Sigmoid colon (tissue), 7 donors: ENCODE measurements around the gene TOGARAM2. TPM values are rescaled to one million over a fixed set of nuclear protein-coding genes. Genes with fewer than 3 reads are reported as not detected.

Experiments
- DNase-seq: peaks from one replicate; pipeline ENCODE4 v3.0.0-alpha.2; 2019
- H3K27ac ChIP-seq, 4 donors: fragments of 200-600 bp; sonication (generic); one replicate each; pipeline ENCODE4 v1.5.1; 2016 to 2019; ENCODE audit warnings: mild to moderate bottlenecking in 1 of 4
- H3K27me3 ChIP-seq, 3 donors: fragments of 200-600 bp; sonication (generic); one replicate each; pipeline ENCODE4 v1.5.1; 2019; ENCODE audit warnings: mild to moderate bottlenecking in 1 of 3
- H3K36me3 ChIP-seq, 4 donors: fragments of 200-600 bp; sonication (generic); one replicate each; pipeline ENCODE4 v1.5.1; 2016 to 2019
- H3K4me1 ChIP-seq, 4 donors: fragments of 200-600 bp; sonication (generic); one replicate each; pipeline ENCODE4 v1.5.1; 2017 to 2019
- H3K4me3 ChIP-seq, 4 donors: fragments of 200-600 bp; sonication (generic); one replicate each; pipeline ENCODE4 v1.5.1; 2017 to 2019; ENCODE audit warnings: mild to moderate bottlenecking in 2 of 4, moderate library complexity in 1 of 4
- H3K9me3 ChIP-seq, 4 donors: fragments of 200-600 bp in 3 of 4; sonication (generic) in 3 of 4; one replicate each; pipeline versions ENCODE4 v1.5.1 to v1.6.1; 2013 to 2019
- EP300 ChIP-seq, 4 donors: sonication (generic); formaldehyde crosslinking; IDR thresholded peaks; one replicate each; pipeline ENCODE4 v1.6.1; 2017; ENCODE audit warnings: antibody characterized with exemption in 4 of 4
- POLR2A ChIP-seq, 2 donors: fragments of 450-650 bp; IDR thresholded peaks; one replicate each; pipeline ENCODE4 v1.6.1; 2016; ENCODE audit warnings: antibody characterized with exemption in 2 of 2, mild to moderate bottlenecking in 2 of 2, moderate library complexity in 2 of 2
- POLR2AphosphoS5 ChIP-seq, 4 donors: sonication (generic); formaldehyde crosslinking; IDR thresholded peaks; one replicate each; pipeline ENCODE4 v1.6.1; 2017; ENCODE audit warnings: antibody characterized with exemption in 4 of 4
- WGBS, 2 donors: extraction: QIAGEN DNeasy Blood & Tissue Kit; methylation state at CpG; one replicate each; pipeline ENCODE4 v1.1.7; 2013; 5-methylcytosine and 5-hydroxymethylcytosine counted together
- intact Hi-C: fragments of 100-400 bp; cut with DNase I; formaldehyde crosslinking; loops from one replicate; pipeline ENCODE4 v1.15.1; 2023
- polyA plus RNA-seq, 3 donors: library from polyadenylated mRNA; stranded (reverse); fragments of 200-250 nt; gene quantifications; one replicate each; pipeline ENCODE4 v1.2.3, GENCODE V29; 2013
- total RNA-seq, 4 donors: library from RNA; depleted of rRNA; stranded (reverse); fragments of >200 nt; gene quantifications; one replicate each; pipeline ENCODE4 v1.1.0, GENCODE V29; 2016
- TF ChIP-seq, protein P1 (sequence below), 4 experiments: fragments of 450-650 bp in 3 of 4; fragments of 200-600 bp in 1 of 4; IDR thresholded peaks; one replicate each; pipeline ENCODE4 v1.5.1; 2016 to 2019; ENCODE audit warnings: antibody characterized with exemption in 4 of 4, mild to moderate bottlenecking in 3 of 4, moderate library complexity in 2 of 4
- donor health status: healthy with polysubstance abuse.
- donor health status: Bipolar disorder and iron deficiency.
- donor health status: healthy.

The TOGARAM2 gene
- total and polyA plus RNA-seq, 7 donors, result 0.23 to 3.2 (median 0.82) TPM; not detected in 2

DNA sequence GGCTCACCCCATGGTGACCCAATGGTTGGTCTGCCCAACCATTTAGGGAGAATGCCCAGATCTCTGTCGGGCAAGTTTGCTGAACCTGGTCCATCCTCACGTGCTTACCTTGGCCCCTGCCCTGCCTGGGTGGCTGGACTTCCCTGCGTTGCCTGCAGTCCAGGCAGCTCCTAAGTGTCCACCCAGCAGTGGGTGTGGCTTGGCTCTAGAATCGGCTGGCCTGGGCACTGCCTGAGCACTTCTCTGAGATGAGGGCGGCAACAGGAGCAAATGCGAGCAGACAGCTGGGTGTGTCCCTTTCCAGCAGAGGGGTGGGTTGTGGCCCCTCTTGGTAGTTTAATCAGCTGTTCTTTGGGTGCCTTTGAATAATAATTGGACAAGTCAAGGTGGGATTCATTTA is 82.0 kb downstream of the TOGARAM2 start:
- Histone ChIP-seq H3K36me3 (no peaks in the 10 kb centered on the region), H3K27me3 (no peaks in the 10 kb centered on the region), H3K4me3 (peak overlapping the region in 1 of 4 donors; percentile 13), H3K4me1 (peaks cover 0 to 38% (median 35%) of the 10 kb centered on the region in 4 donors), H3K27ac (peak overlapping the region; percentile 30 to 79 (median 75)), H3K9me3 (no peaks in the 10 kb centered on the region)
- TF ChIP-seq POLR2A (IDR thresholded peaks at IDR 0.05), result no peak
- TF ChIP-seq POLR2AphosphoS5 (IDR thresholded peaks at IDR 0.05), result no peak
- TF ChIP-seq, protein P1, sequence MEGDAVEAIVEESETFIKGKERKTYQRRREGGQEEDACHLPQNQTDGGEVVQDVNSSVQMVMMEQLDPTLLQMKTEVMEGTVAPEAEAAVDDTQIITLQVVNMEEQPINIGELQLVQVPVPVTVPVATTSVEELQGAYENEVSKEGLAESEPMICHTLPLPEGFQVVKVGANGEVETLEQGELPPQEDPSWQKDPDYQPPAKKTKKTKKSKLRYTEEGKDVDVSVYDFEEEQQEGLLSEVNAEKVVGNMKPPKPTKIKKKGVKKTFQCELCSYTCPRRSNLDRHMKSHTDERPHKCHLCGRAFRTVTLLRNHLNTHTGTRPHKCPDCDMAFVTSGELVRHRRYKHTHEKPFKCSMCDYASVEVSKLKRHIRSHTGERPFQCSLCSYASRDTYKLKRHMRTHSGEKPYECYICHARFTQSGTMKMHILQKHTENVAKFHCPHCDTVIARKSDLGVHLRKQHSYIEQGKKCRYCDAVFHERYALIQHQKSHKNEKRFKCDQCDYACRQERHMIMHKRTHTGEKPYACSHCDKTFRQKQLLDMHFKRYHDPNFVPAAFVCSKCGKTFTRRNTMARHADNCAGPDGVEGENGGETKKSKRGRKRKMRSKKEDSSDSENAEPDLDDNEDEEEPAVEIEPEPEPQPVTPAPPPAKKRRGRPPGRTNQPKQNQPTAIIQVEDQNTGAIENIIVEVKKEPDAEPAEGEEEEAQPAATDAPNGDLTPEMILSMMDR (IDR thresholded peaks at IDR 0.05), result no peak
- TF ChIP-seq EP300 (IDR thresholded peaks at IDR 0.05), result no peak
- intact Hi-C loops, result loop anchor here (2.0 to 5.0 kb wide), 2 partner anchors 52 to 134 kb away; partner anchors contain the start of gene CLIP4
- 55 to 82% methylated on average over 6 of the region's 6 CpGs for WGBS, 2 donors
- peak; percentile 76 for DNase-seq

DNA sequence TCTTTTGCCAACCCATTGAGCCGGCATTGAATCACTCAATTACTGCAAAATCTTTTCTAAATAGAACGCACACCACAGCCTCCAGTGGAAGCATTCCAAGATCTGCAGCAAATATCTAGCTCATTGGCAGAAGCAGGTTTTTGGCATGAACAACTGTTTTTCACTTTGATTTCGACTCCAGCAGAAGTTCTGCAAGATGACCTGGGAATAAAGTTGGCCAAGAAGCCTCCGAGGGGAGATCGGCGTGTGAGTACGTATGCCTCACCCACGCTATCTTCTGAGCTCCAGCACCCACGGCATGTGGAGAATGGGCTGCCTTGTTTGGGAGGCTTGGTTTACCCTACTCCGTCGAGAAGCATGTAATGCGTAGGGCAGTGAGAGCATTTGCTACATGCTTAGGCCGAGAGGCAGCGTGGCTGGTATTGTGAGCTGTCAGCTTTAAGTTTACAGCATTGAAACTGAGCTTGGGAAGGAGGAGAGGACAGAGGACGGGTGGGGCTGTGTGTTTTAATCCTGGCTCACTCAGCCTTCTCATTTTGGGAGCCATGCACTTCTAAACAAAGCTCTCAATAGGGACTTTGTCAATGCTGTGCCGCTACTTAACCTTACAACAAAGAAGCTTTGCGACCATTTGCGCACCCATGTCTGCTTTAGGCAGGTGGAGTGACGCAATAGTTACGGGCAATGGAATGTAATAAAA is 82.7 kb downstream of the TOGARAM2 start:
- Histone ChIP-seq H3K36me3 (no peaks in the 10 kb centered on the region), H3K9me3 (no peaks in the 10 kb centered on the region), H3K27me3 (no peaks in the 10 kb centered on the region), H3K27ac (peak overlapping the region; percentile 30 to 79 (median 75)), H3K4me1 (peaks cover 0 to 38% (median 35%) of the 10 kb centered on the region in 4 donors), H3K4me3 (peak overlapping the region; percentile 9 to 31 (median 12))
- intact Hi-C loops, result loop anchor here (2.0 to 5.0 kb wide), 2 partner anchors 51 to 134 kb away; partner anchors contain the start of gene CLIP4
- TF ChIP-seq POLR2A (IDR thresholded peaks at IDR 0.05) (no peak), POLR2AphosphoS5 (IDR thresholded peaks at IDR 0.05) (peak in 2 of 4 donors; percentile 9 to 42)
- DNase-seq, result no peak
- WGBS, 2 donors, result 77% methylated on average over 20 of the region's 20 CpGs

- Histone ChIP-seq H3K9me3 (no peaks in the 10 kb centered on the region), H3K27ac (peak overlapping the region; percentile 30 to 79 (median 75)), H3K4me3 (peak overlapping the region in 2 of 4 donors; percentile 9 to 13), H3K4me1 (peaks cover 0 to 38% (median 35%) of the 10 kb centered on the region in 4 donors), H3K27me3 (no peaks in the 10 kb centered on the region), H3K36me3 (no peaks in the 10 kb centered on the region)
- no peak for TF ChIP-seq POLR2AphosphoS5 (IDR thresholded peaks at IDR 0.05)
- TF ChIP-seq, protein P1 (IDR thresholded peaks at IDR 0.05), result no peak
- TF ChIP-seq EP300 (IDR thresholded peaks at IDR 0.05), result no peak
- TF ChIP-seq POLR2A (IDR thresholded peaks at IDR 0.05), result no peak
- intact Hi-C loops, result loop anchor here (5.0 kb wide), 1 partner anchor 133 kb away; no protein-coding TSS in a partner anchor
- DNase-seq, result no peak
- 75 to 85% methylated on average over 4 of the region's 4 CpGs for WGBS, 2 donors
Measured at GRCh38 chr2:29064346-29064715, 83.2 kb downstream of the TOGARAM2 start.

DNA sequence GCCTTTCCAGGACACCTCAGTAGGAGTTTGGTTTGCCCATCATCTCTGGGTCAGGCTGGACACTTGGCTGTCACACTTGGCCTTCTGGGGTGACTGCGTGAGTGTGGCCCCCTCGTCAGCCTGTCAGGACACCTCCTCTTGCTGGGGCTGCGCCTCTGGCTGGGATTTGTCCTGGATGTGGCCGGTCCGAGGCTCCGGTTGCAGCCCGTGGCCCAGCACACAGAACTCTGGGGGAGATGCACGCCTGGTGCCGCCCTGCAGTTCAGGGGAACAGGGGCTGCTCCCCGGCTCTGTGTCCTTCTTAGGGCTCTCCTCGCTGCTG is 83.6 kb downstream of the TOGARAM2 start:
- no peak for TF ChIP-seq POLR2AphosphoS5 (IDR thresholded peaks at IDR 0.05)
- no peak for TF ChIP-seq EP300 (IDR thresholded peaks at IDR 0.05)
- no peak for TF ChIP-seq POLR2A (IDR thresholded peaks at IDR 0.05)
- TF ChIP-seq, protein P1 (IDR thresholded peaks at IDR 0.05), result no peak
- 67 to 71% methylated on average over 11 of the region's 11 CpGs for WGBS, 2 donors
- peaks cover 0 to 38% (median 35%) of the 10 kb centered on the region in 4 donors for H3K4me1 ChIP-seq
- H3K9me3 ChIP-seq, result no peaks in the 10 kb centered on the region
- no peaks in the 10 kb centered on the region for H3K36me3 ChIP-seq
- H3K27ac ChIP-seq, result peak overlapping the region; percentile 30 to 79 (median 75)
- no peak for DNase-seq
- no peaks in the 10 kb centered on the region for H3K27me3 ChIP-seq
- peak overlapping the region in 2 of 4 donors; percentile 3 to 28 for H3K4me3 ChIP-seq
- intact Hi-C loops, result loop anchor here (5.0 kb wide), 1 partner anchor 133 kb away; no protein-coding TSS in a partner anchor

GRCh38 chr2:29065068-29065811 is 84.1 kb downstream of the TOGARAM2 start:
- H3K4me3 ChIP-seq, result peak overlapping the region in 2 of 4 donors; percentile 3 to 28
- H3K27me3 ChIP-seq, result no peaks in the 10 kb centered on the region
- DNase-seq, result no peak
- no peaks in the 10 kb centered on the region for H3K9me3 ChIP-seq
- intact Hi-C loops, result no loop called here
- peak overlapping the region; percentile 30 to 79 (median 75) for H3K27ac ChIP-seq
- WGBS, 2 donors, result 64 to 76% methylated on average over 10 of the region's 10 CpGs
- peaks cover 0 to 38% (median 35%) of the 10 kb centered on the region in 4 donors for H3K4me1 ChIP-seq
- TF ChIP-seq POLR2A (IDR thresholded peaks at IDR 0.05), result no peak
- H3K36me3 ChIP-seq, result no peaks in the 10 kb centered on the region
